CD14-positive monocyte (primary cell): Measurements from ENCODE around the gene OR2T35. TPM values are rescaled to one million over a fixed set of nuclear protein-coding genes. Genes with fewer than 3 reads are reported as not detected.
"Not testable (repeated sequence)": the region's sequence is repeated elsewhere in the genome, so short reads cannot be mapped to it uniquely, and the experiment has no call there.

ENCODE experiments used
- DNase-seq, 3 donors: peaks; one replicate each; pipeline ENCODE4 v3.0.0-alpha.2; 2011 to 2022
- H2AFZ ChIP-seq: 2 replicates; pipeline ENCODE4 v1.6.0; 2012; ENCODE audit warnings: mild to moderate bottlenecking, low read depth, low read length, inconsistent platforms; ENCODE audit not compliant: insufficient read depth, poor library complexity, severe bottlenecking
- H3K27ac ChIP-seq, 2 donors: 1 replicate in 1 of 2; 2 replicates in 1 of 2; pipeline ENCODE4 v1.5.1; 2012 to 2013; ENCODE audit warnings: low read length in 2 of 2, control low read depth in 1 of 2, inconsistent platforms in 1 of 2, low read depth in 1 of 2, mild to moderate bottlenecking in 1 of 2
- H3K27me3 ChIP-seq, 2 donors: one replicate each; pipeline versions ENCODE4 v1.6.0 to v1.6.1; 2011 to 2013; ENCODE audit warnings: low read length in 2 of 2; ENCODE audit not compliant: control insufficient read depth in 2 of 2, insufficient read depth in 2 of 2
- H3K36me3 ChIP-seq, 2 donors: replicated peaks in 1 of 2; 1 replicate in 1 of 2; 2 replicates in 1 of 2; pipeline versions ENCODE4 v1.5.1 to v1.6.1; 2012 to 2013; ENCODE audit warnings: low read length in 2 of 2, control low read depth in 1 of 2, inconsistent platforms in 1 of 2, mild to moderate bottlenecking in 1 of 2; ENCODE audit not compliant: insufficient read depth in 2 of 2, control insufficient read depth in 1 of 2
- H3K4me1 ChIP-seq, 2 donors: 1 replicate in 1 of 2; 2 replicates in 1 of 2; pipeline versions ENCODE4 v1.5.1 to v1.6.1; 2012 to 2013; ENCODE audit warnings: low read length in 2 of 2, control low read depth in 1 of 2, inconsistent platforms in 1 of 2, mild to moderate bottlenecking in 1 of 2, moderate library complexity in 1 of 2; ENCODE audit not compliant: insufficient read depth in 2 of 2, control insufficient read depth in 1 of 2
- H3K4me2 ChIP-seq: replicated peaks from 2 replicates; pipeline ENCODE3; 2012; ENCODE audit warnings: low read length, moderate library complexity, mild to moderate bottlenecking; ENCODE audit not compliant: poor library complexity, severe bottlenecking; ENCODE audit errors: extremely low read depth
- H3K4me3 ChIP-seq, 3 experiments: fragments of 200-600 bp in 1 of 3; sonication (generic) in 1 of 3; replicated peaks in 1 of 3; 1 replicate in 2 of 3; 2 replicates in 1 of 3; pipeline ENCODE4 v1.5.1; 2011 to 2013; ENCODE audit warnings: low read length in 3 of 3, mild to moderate bottlenecking in 3 of 3, control low read depth in 2 of 3, low read depth in 2 of 3, inconsistent platforms in 1 of 3, moderate library complexity in 1 of 3
- H3K79me2 ChIP-seq: 2 replicates; pipeline ENCODE4 v1.6.0; 2012; ENCODE audit warnings: mild to moderate bottlenecking, control low read depth, inconsistent platforms, low read length, moderate library complexity; ENCODE audit not compliant: insufficient read depth
- H3K9ac ChIP-seq: 2 replicates; pipeline ENCODE4 v1.6.0; 2017; ENCODE audit warnings: low read length, mild to moderate bottlenecking; ENCODE audit not compliant: insufficient read depth, poor library complexity, severe bottlenecking
- H3K9me3 ChIP-seq, 2 donors: replicated peaks in 1 of 2; 1 replicate in 1 of 2; 2 replicates in 1 of 2; pipeline versions ENCODE4 v1.5.1 to v1.6.1; 2012 to 2013; ENCODE audit warnings: low read length in 2 of 2, control low read depth in 1 of 2; ENCODE audit not compliant: control insufficient read depth in 1 of 2, insufficient read depth in 1 of 2
- H4K20me1 ChIP-seq: 2 replicates; pipeline ENCODE4 v1.6.0; 2012; ENCODE audit warnings: mild to moderate bottlenecking, low read length, control low read depth, moderate library complexity; ENCODE audit not compliant: insufficient read depth
- H3K27ac Mint-ChIP-seq, 7 donors: one replicate each; pipeline ENCODE4 v1.8.0; 2020; ENCODE audit warnings: mild to moderate bottlenecking in 7 of 7, mixed read lengths in 7 of 7, moderate library complexity in 6 of 7, inconsistent platforms in 2 of 7
- H3K27me3 Mint-ChIP-seq, 3 donors: one replicate each; pipeline ENCODE4 v1.8.0; 2021 to 2022; ENCODE audit warnings: low read depth in 3 of 3, mild to moderate bottlenecking in 3 of 3, mixed read lengths in 3 of 3, moderate library complexity in 3 of 3, inconsistent platforms in 1 of 3
- H3K36me3 Mint-ChIP-seq, 2 donors: one replicate each; pipeline ENCODE4 v1.8.0; 2020; ENCODE audit warnings: mixed read lengths in 2 of 2, inconsistent platforms in 1 of 2, mild to moderate bottlenecking in 1 of 2
- H3K4me1 Mint-ChIP-seq: one replicate; pipeline ENCODE4 v1.8.0; 2020; ENCODE audit warnings: mild to moderate bottlenecking, mixed read lengths
- H3K4me3 Mint-ChIP-seq, 2 donors: one replicate each; pipeline ENCODE4 v1.8.0; 2020; ENCODE audit warnings: mild to moderate bottlenecking in 2 of 2, mixed read lengths in 2 of 2, moderate library complexity in 1 of 2
- H3K9me3 Mint-ChIP-seq, 7 donors: one replicate each; pipeline ENCODE4 v1.8.0; 2020 to 2022; ENCODE audit warnings: mixed read lengths in 7 of 7, mild to moderate bottlenecking in 6 of 7, moderate library complexity in 6 of 7, inconsistent platforms in 2 of 7
- WGBS: methylation state at CpG from one replicate; pipeline ENCODE4 v1.1.5; 2013; ENCODE audit warnings: missing lambda C conversion rate; ENCODE audit not compliant: insufficient coverage; 5-methylcytosine and 5-hydroxymethylcytosine counted together
- intact Hi-C, 2 donors: fragments of 100-400 bp; cut with micrococcal nuclease; formaldehyde crosslinking; loops; one replicate each; pipeline versions ENCODE4 v1.15.0 to v1.15.1; 2023
- polyA plus RNA-seq, 3 donors: library from polyadenylated mRNA; depleted of rRNA in 1 of 3; unstranded in 2 of 3; stranded (reverse) in 1 of 3; fragments of 300-500 nt in 2 of 3; fragments of >200 nt in 1 of 3; fragmentation: Illumina TruSeq in 2 of 3; gene quantifications; 1 replicate in 2 of 3; 2 replicates in 1 of 3; pipeline ENCODE4 v1.2.3, GENCODE V29; 2012 to 2021

The OR2T35 gene
- polyA plus RNA-seq, 3 donors = not detected

DNA sequence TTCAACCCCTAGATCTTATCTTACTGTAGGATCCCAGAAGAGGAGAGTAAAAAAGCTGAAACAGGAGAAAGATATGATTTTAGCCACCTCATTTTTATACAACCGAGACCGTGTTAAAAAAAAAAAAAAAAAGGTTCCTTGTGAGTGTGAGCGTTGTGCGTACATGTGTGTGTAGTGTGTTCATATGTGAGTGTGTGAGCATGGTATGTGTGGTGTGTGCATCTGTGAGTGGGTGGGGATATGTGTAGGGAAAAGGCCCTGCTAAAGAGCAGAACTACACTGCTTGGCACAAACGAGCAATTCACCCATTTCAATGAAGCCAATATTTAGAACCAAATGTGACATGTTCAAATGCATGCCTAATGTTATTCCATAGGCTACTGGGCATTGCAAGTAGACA is 3.5 kb downstream of the OR2T35 start:
- intact Hi-C loops, H3K27ac Mint-ChIP-seq, H3K4me1 ChIP-seq, H3K36me3 Mint-ChIP-seq, H2AFZ ChIP-seq, H3K4me3 Mint-ChIP-seq, H3K27me3 Mint-ChIP-seq, H3K27ac ChIP-seq, DNase-seq, H3K9ac ChIP-seq, H3K4me1 Mint-ChIP-seq, H3K36me3 ChIP-seq, H3K9me3 ChIP-seq, H3K79me2 ChIP-seq, H3K4me2 ChIP-seq, H4K20me1 ChIP-seq, H3K9me3 Mint-ChIP-seq, H3K27me3 ChIP-seq, H3K4me3 ChIP-seq: not testable (repeated sequence)
- WGBS = no CpG with 5 or more reads among the region's 5 CpGs

DNA sequence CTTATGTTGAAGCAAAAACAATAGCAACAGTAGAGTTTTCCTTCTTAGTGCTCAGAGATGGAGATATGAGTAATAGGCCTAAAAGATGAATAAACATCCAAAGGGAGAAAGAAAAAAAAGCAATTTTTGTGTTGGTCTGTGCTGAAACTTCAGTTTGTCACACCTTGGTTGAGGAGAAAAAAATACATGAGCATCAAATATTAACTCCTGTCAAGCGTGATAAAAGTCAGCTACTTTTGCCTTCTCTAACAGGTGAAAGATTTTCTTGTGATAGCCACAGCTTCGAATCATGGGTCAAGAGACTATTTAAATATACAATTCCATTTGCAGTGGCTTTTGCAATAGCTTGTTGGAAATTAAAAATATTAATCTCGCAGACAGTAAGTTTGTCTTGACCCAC is 4.2 kb downstream of the OR2T35 start:
- H4K20me1 ChIP-seq, H3K36me3 ChIP-seq, intact Hi-C loops, H2AFZ ChIP-seq, H3K4me2 ChIP-seq, H3K27me3 Mint-ChIP-seq, H3K9me3 ChIP-seq, H3K9me3 Mint-ChIP-seq, H3K9ac ChIP-seq, H3K27ac ChIP-seq, H3K4me1 Mint-ChIP-seq, DNase-seq, H3K4me3 ChIP-seq, H3K27ac Mint-ChIP-seq, H3K4me3 Mint-ChIP-seq, H3K36me3 Mint-ChIP-seq, H3K27me3 ChIP-seq, H3K4me1 ChIP-seq, H3K79me2 ChIP-seq: not testable (repeated sequence)
- no CpG with 5 or more reads among the region's 3 CpGs for whole genome bisulfite sequencing

DNA sequence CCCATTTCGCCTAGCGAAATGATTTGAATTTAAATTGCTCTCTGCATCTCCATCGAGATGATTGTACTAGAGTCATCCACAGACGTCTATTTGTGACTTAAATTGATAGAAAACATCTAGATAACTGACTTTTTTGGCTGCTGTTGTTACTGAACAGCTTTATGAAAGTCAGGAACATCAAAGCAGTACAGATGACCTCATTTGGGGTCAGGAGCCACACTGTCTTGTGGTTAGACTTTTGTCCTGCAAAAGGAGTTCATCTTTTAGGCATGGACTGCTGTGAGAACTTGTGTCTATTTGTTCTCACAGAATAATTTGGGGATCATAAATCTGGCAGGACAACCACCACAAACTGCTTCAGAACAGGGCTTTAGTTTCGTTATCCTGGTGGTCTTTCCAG is 5.4 kb downstream of the OR2T35 start:
- H2AFZ ChIP-seq, H3K4me3 ChIP-seq, DNase-seq, H4K20me1 ChIP-seq, H3K9me3 ChIP-seq, H3K4me1 Mint-ChIP-seq, H3K27me3 Mint-ChIP-seq, H3K9me3 Mint-ChIP-seq, intact Hi-C loops, H3K4me3 Mint-ChIP-seq, H3K27ac Mint-ChIP-seq, H3K36me3 Mint-ChIP-seq, H3K4me2 ChIP-seq, H3K27ac ChIP-seq, H3K4me1 ChIP-seq, H3K9ac ChIP-seq, H3K27me3 ChIP-seq, H3K79me2 ChIP-seq, H3K36me3 ChIP-seq: not testable (repeated sequence)
- WGBS = no CpG with 5 or more reads among the region's 5 CpGs

DNA sequence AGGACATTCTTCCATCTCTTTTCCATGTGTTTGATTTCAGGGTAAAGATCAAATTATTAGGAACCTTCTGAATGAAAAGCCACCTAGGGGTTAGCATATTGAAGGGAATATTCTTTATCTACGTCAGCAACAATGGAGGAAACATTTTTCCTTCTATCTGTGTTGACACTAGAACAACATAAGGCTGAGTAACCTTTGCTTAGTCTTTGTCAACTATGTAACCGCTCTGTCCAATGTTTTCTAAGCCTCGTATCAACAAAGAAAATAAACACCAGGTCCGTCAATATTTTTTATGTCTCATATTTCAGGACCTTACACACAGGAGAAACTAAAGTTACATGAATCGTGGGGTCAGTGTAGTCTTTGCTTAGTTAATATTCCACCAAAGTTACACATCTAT is 8.5 kb downstream of the OR2T35 start:
- intact Hi-C loops, H3K27ac ChIP-seq, DNase-seq, H3K36me3 Mint-ChIP-seq, H3K4me1 ChIP-seq, H3K27me3 ChIP-seq, H3K9me3 ChIP-seq, H3K9me3 Mint-ChIP-seq, H3K4me3 Mint-ChIP-seq, H3K4me1 Mint-ChIP-seq, H3K79me2 ChIP-seq, H3K27ac Mint-ChIP-seq, H3K4me2 ChIP-seq, H2AFZ ChIP-seq, H3K36me3 ChIP-seq, H3K9ac ChIP-seq, H3K4me3 ChIP-seq, H4K20me1 ChIP-seq, H3K27me3 Mint-ChIP-seq: not testable (repeated sequence)
- WGBS = no CpG with 5 or more reads among the region's 5 CpGs

DNA sequence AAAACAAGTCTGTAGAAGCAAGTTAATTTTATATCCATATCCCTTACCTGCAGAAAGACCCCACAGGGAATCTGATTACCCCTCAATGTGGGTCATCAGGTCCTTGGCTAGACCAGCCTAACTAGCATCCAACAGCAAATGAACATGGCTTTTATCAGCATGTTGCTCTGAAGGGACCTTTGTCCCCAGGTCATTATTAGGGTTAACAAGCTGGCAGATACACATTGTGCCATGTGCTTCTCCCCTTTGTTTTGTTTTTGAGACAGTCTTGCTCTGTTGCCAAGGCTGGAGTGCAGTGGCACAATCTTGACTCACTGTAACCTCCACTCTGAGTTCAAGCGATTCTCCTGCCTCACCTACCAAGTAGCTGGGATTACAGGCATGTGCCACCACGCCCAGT is 10.1 kb downstream of the OR2T35 start, which contains the start of gene OR2T11:
Gene OR2T11, minus strand, starts transcription at position 101 of the 400 bp plus-strand sequence. CDS start 7,963 bp downstream, outside the sequence.
- H3K27ac Mint-ChIP-seq, H3K27ac ChIP-seq, H3K9me3 Mint-ChIP-seq, H3K27me3 Mint-ChIP-seq, intact Hi-C loops, H3K9ac ChIP-seq, H3K4me1 ChIP-seq, H3K9me3 ChIP-seq, H3K36me3 Mint-ChIP-seq, DNase-seq, H4K20me1 ChIP-seq, H3K4me2 ChIP-seq, H2AFZ ChIP-seq, H3K4me3 Mint-ChIP-seq, H3K4me1 Mint-ChIP-seq, H3K27me3 ChIP-seq, H3K4me3 ChIP-seq, H3K36me3 ChIP-seq, H3K79me2 ChIP-seq: not testable (repeated sequence)
- no CpG with 5 or more reads among the region's 2 CpGs for WGBS
